Endodermal cell (in vitro differentiated cells): Measurements from ENCODE around the gene TAF1B. TPM values are rescaled to one million over a fixed set of nuclear protein-coding genes. Genes with fewer than 3 reads are reported as not detected.

Source experiments
- DNase-seq: peaks from one replicate; pipeline ENCODE4 v3.0.0-alpha.2; 2017
- H3K27ac ChIP-seq: 2 replicates; pipeline ENCODE4 v1.5.1; 2013; ENCODE audit warnings: mild to moderate bottlenecking, low read depth, low read length, moderate library complexity
- H3K27me3 ChIP-seq: 2 replicates; pipeline ENCODE4 v1.6.1; 2013; ENCODE audit warnings: mild to moderate bottlenecking, low read length, moderate library complexity; ENCODE audit not compliant: insufficient read depth, control insufficient read depth, poor library complexity, severe bottlenecking
- H3K36me3 ChIP-seq: 2 replicates; pipeline ENCODE4 v1.7.0; 2013; ENCODE audit warnings: mild to moderate bottlenecking, low read length, moderate library complexity; ENCODE audit not compliant: control insufficient read depth, insufficient read depth
- H3K4me1 ChIP-seq: one replicate; pipeline ENCODE4 v1.7.0; 2013; ENCODE audit warnings: low read length; ENCODE audit not compliant: control insufficient read depth, insufficient read depth
- H3K4me3 ChIP-seq: 2 replicates; pipeline ENCODE4 v1.5.1; 2013; ENCODE audit warnings: mild to moderate bottlenecking, low read length, moderate library complexity
- H3K9ac ChIP-seq: 2 replicates; pipeline ENCODE4 v1.6.1; 2013; ENCODE audit warnings: mild to moderate bottlenecking, low read length, moderate library complexity; ENCODE audit not compliant: poor library complexity, severe bottlenecking; ENCODE audit errors: extremely low read depth
- H3K9me3 ChIP-seq: 2 replicates; pipeline ENCODE4 v1.6.1; 2013; ENCODE audit warnings: mild to moderate bottlenecking, low read length, moderate library complexity; ENCODE audit not compliant: control insufficient read depth
- H3K27ac Mint-ChIP-seq: 2 replicates; pipeline ENCODE4 v1.8.0; 2020; ENCODE audit warnings: mixed read lengths
- H3K27me3 Mint-ChIP-seq: 2 replicates; pipeline ENCODE4 v1.8.0; 2021; ENCODE audit warnings: mild to moderate bottlenecking, mixed read lengths; ENCODE audit not compliant: insufficient read depth
- H3K36me3 Mint-ChIP-seq: 2 replicates; pipeline ENCODE4 v1.8.0; 2020; ENCODE audit warnings: low read depth, mixed read lengths
- H3K4me1 Mint-ChIP-seq: 2 replicates; pipeline ENCODE4 v1.8.0; 2020; ENCODE audit warnings: mixed read lengths
- H3K4me3 Mint-ChIP-seq: 2 replicates; pipeline ENCODE4 v1.8.0; 2020; ENCODE audit warnings: mild to moderate bottlenecking, moderate library complexity, mixed read lengths
- H3K9me3 Mint-ChIP-seq: 2 replicates; pipeline ENCODE4 v1.8.0; 2020; ENCODE audit warnings: mild to moderate bottlenecking, mixed read lengths
- CTCF ChIP-seq: fragments of 200-600 bp; sonication (generic); conservative IDR thresholded peaks from 2 replicates; pipeline ENCODE4 v1.5.0; 2021; ENCODE audit warnings: antibody characterized with exemption, mild to moderate bottlenecking
- WGBS, 2 experiments: methylation state at CpG; one replicate each; pipeline versions ENCODE4 v1.1.5 to v1.1.7; 2013; ENCODE audit warnings: missing lambda C conversion rate in 2 of 2, mixed read lengths in 1 of 2; ENCODE audit not compliant: insufficient coverage in 1 of 2, insufficient read length in 1 of 2; 5-methylcytosine and 5-hydroxymethylcytosine counted together
- total RNA-seq, 2 donors: library from RNA; stranded (reverse); fragmentation: NEBNext Ultra II Directional in 1 of 2; extraction: Animal tissue kit (Norgen Biotek cat#: 25700) in 1 of 2; gene quantifications; 2 replicates in 1 of 2; 3 replicates in 1 of 2; pipeline ENCODE4 v1.2.1, GENCODE V29; 2021

The TAF1B gene
- total RNA-seq, 2 donors from 2014 or later: 36.2 to 41.9 TPM

- no peak overlapping the region for H3K27ac Mint-ChIP-seq
- Histone ChIP-seq H3K36me3 (peaks cover 75% of the 10 kb centered on the region), H3K9ac (no peak overlapping the region), H3K9me3 (peaks cover 23% of the 10 kb centered on the region), H3K27ac (no peak overlapping the region), H3K4me3 (no peak overlapping the region), H3K4me1 (no peaks in the 10 kb centered on the region), H3K27me3 (no peaks in the 10 kb centered on the region)
- peaks cover 58% of the 10 kb centered on the region for H3K36me3 Mint-ChIP-seq
- WGBS, 2 experiments: 93% methylated on average over 5 to 17 of the region's 17 CpGs
- DNase-seq: no peak
- no peak for TF ChIP-seq CTCF
- no peaks in the 10 kb centered on the region for H3K27me3 Mint-ChIP-seq
- peaks cover 14% of the 10 kb centered on the region for H3K9me3 Mint-ChIP-seq
- H3K4me3 Mint-ChIP-seq: no peak overlapping the region
- H3K4me1 Mint-ChIP-seq: peaks cover 2% of the 10 kb centered on the region
These were observed 40.6 kb downstream of the TAF1B start for GRCh38 chr2:9883897-9884296.

- Histone ChIP-seq H3K9me3 (peaks cover 23% of the 10 kb centered on the region), H3K9ac (no peak overlapping the region), H3K4me3 (no peak overlapping the region), H3K27ac (no peak overlapping the region), H3K36me3 (peaks cover 70% of the 10 kb centered on the region), H3K4me1 (no peaks in the 10 kb centered on the region), H3K27me3 (no peaks in the 10 kb centered on the region)
- no peaks in the 10 kb centered on the region for H3K27me3 Mint-ChIP-seq
- peak overlapping the region; percentile 38 for H3K27ac Mint-ChIP-seq
- WGBS, 2 experiments: 87 to 88% methylated on average over 5 to 6 of the region's 6 CpGs
- peaks cover 2% of the 10 kb centered on the region for H3K4me1 Mint-ChIP-seq
- H3K4me3 Mint-ChIP-seq: no peak overlapping the region
- no peak for DNase-seq
- peaks cover 14% of the 10 kb centered on the region for H3K9me3 Mint-ChIP-seq
- TF ChIP-seq CTCF: no peak
- peaks cover 58% of the 10 kb centered on the region for H3K36me3 Mint-ChIP-seq
These were observed 41.2 kb downstream of the TAF1B start for GRCh38 chr2:9884436-9884835.

GRCh38 chr2:9885036-9885684 is 41.9 kb downstream of the TAF1B start:
- TF ChIP-seq CTCF: no peak
- Histone ChIP-seq H3K9ac (no peak overlapping the region), H3K36me3 (peaks cover 64% of the 10 kb centered on the region), H3K27me3 (no peaks in the 10 kb centered on the region), H3K9me3 (peaks cover 23% of the 10 kb centered on the region), H3K4me1 (no peaks in the 10 kb centered on the region), H3K4me3 (no peak overlapping the region), H3K27ac (no peak overlapping the region)
- Mint-ChIP-seq H3K9me3 (peaks cover 14% of the 10 kb centered on the region), H3K4me1 (peaks cover 2% of the 10 kb centered on the region), H3K27me3 (no peaks in the 10 kb centered on the region), H3K36me3 (peaks cover 53% of the 10 kb centered on the region), H3K27ac (no peak overlapping the region), H3K4me3 (no peak overlapping the region)
- 92 to 94% methylated on average over 4 of the region's 4 CpGs for WGBS, 2 experiments
- DNase-seq: no peak
